ENCODE results near the gene MEGF11. TPM values are rescaled to one million over a fixed set of nuclear protein-coding genes. Genes with fewer than 3 reads are reported as not detected.

MEGF11 gene
- total RNA-seq, 3 donors from 2014 or later (not counting 1 experiment from before 2014, with no cell fraction given) = not detected

GRCh38 chr15:65916041-65916663 lies 337.4 kb downstream of the MEGF11 start:
- WGBS (ENCODE audit: insufficient coverage) = 80% methylated on average over 7 of the region's 7 CpGs
- peaks cover 18% of the 10 kb centered on the region for H3K4me1 ChIP-seq (ENCODE audit: control insufficient read depth, insufficient read depth, low read length)
- peaks cover 0 to 12% of the 10 kb centered on the region in 2 donors for H3K4me1 Mint-ChIP-seq
- no peaks in the 10 kb centered on the region for H3K36me3 ChIP-seq (ENCODE audit: control insufficient read depth, insufficient read depth, low read length)
- no peak for ATAC-seq
- no peaks in the 10 kb centered on the region for H3K27me3 Mint-ChIP-seq (ENCODE audit: low read depth in 2 of 2)
- intact Hi-C loops (cut with micrococcal nuclease) = no loop called here
- H3K9me3 ChIP-seq (ENCODE audit: control insufficient read depth, insufficient read depth, low read length) = no peaks in the 10 kb centered on the region
- no peak overlapping the region for H3K4me3 Mint-ChIP-seq
- H3K27me3 ChIP-seq (ENCODE audit: control insufficient read depth, insufficient read depth, low read length) = no peaks in the 10 kb centered on the region
- no peak overlapping the region for H3K4me3 ChIP-seq (ENCODE audit: low read length)
- TF ChIP-seq, protein P1, sequence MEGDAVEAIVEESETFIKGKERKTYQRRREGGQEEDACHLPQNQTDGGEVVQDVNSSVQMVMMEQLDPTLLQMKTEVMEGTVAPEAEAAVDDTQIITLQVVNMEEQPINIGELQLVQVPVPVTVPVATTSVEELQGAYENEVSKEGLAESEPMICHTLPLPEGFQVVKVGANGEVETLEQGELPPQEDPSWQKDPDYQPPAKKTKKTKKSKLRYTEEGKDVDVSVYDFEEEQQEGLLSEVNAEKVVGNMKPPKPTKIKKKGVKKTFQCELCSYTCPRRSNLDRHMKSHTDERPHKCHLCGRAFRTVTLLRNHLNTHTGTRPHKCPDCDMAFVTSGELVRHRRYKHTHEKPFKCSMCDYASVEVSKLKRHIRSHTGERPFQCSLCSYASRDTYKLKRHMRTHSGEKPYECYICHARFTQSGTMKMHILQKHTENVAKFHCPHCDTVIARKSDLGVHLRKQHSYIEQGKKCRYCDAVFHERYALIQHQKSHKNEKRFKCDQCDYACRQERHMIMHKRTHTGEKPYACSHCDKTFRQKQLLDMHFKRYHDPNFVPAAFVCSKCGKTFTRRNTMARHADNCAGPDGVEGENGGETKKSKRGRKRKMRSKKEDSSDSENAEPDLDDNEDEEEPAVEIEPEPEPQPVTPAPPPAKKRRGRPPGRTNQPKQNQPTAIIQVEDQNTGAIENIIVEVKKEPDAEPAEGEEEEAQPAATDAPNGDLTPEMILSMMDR (IDR thresholded peaks at IDR 0.05) = no peak
- peak overlapping the region in 1 of 2 donors; percentile 75 for H3K27ac Mint-ChIP-seq
- no peak for DNase-seq
- H3K9me3 Mint-ChIP-seq = no peaks in the 10 kb centered on the region
- H3K36me3 Mint-ChIP-seq = no peaks in the 10 kb centered on the region
- H3K27ac ChIP-seq (ENCODE audit: low read length) = no peak overlapping the region

- Mint-ChIP-seq H3K4me3 (no peak overlapping the region), H3K9me3 (no peaks in the 10 kb centered on the region), H3K4me1 (peaks cover 0 to 12% of the 10 kb centered on the region in 2 donors), H3K27me3 (ENCODE audit: low read depth in 2 of 2) (no peaks in the 10 kb centered on the region), H3K36me3 (no peaks in the 10 kb centered on the region), H3K27ac (no peak overlapping the region)
- no peaks in the 10 kb centered on the region for H3K27me3 ChIP-seq (ENCODE audit: control insufficient read depth, insufficient read depth, low read length)
- no peaks in the 10 kb centered on the region for H3K36me3 ChIP-seq (ENCODE audit: control insufficient read depth, insufficient read depth, low read length)
- ATAC-seq (no peak), DNase-seq (no peak)
- H3K9me3 ChIP-seq (ENCODE audit: control insufficient read depth, insufficient read depth, low read length) = no peaks in the 10 kb centered on the region
- 85% methylated on average over 8 of the region's 8 CpGs for WGBS (ENCODE audit: insufficient coverage)
- H3K27ac ChIP-seq (ENCODE audit: low read length) = no peak overlapping the region
- TF ChIP-seq, protein P1 (IDR thresholded peaks at IDR 0.05) = no peak
- intact Hi-C loops (cut with micrococcal nuclease) = no loop called here
- H3K4me3 ChIP-seq (ENCODE audit: low read length) = no peak overlapping the region
- H3K4me1 ChIP-seq (ENCODE audit: control insufficient read depth, insufficient read depth, low read length) = peaks cover 18% of the 10 kb centered on the region
Measured at GRCh38 chr15:65914981-65915925, 338.3 kb downstream of the MEGF11 start.

DNA sequence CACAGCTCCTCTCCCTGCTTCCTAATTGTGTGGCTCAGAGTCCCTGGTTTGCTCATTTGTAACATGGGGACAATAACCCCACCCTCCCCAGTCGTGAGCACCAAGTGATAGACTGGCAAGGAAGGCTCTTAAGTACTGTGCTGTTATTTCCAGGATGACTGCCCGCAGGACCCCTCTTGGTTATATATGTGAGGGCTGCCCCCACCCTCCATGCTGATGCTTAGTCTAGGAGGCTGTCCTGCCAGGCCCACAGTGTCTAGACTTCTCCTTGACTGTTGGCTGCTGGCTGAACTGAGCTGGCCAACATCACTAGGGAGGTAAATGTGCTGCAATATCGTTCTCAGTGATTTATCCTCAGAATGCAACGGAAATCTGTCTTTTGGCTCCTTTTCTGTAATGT lies 339.2 kb downstream of the MEGF11 start:
- H3K27ac Mint-ChIP-seq = no peak overlapping the region
- TF ChIP-seq, protein P1 (IDR thresholded peaks at IDR 0.05) = no peak
- H3K4me3 Mint-ChIP-seq = no peak overlapping the region
- H3K9me3 Mint-ChIP-seq = no peaks in the 10 kb centered on the region
- DNase-seq = no peak
- Histone ChIP-seq H3K9me3 (ENCODE audit: control insufficient read depth, insufficient read depth, low read length) (no peaks in the 10 kb centered on the region), H3K4me1 (ENCODE audit: control insufficient read depth, insufficient read depth, low read length) (peaks cover 18% of the 10 kb centered on the region), H3K27ac (ENCODE audit: low read length) (no peak overlapping the region), H3K27me3 (ENCODE audit: control insufficient read depth, insufficient read depth, low read length) (no peaks in the 10 kb centered on the region), H3K36me3 (ENCODE audit: control insufficient read depth, insufficient read depth, low read length) (no peaks in the 10 kb centered on the region), H3K4me3 (ENCODE audit: low read length) (no peak overlapping the region)
- WGBS (ENCODE audit: insufficient coverage) = 96% methylated on average over 4 of the region's 4 CpGs
- peaks cover 0 to 12% of the 10 kb centered on the region in 2 donors for H3K4me1 Mint-ChIP-seq
- no peak for ATAC-seq
- intact Hi-C loops (cut with micrococcal nuclease) = no loop called here
- H3K36me3 Mint-ChIP-seq = no peaks in the 10 kb centered on the region
- no peaks in the 10 kb centered on the region for H3K27me3 Mint-ChIP-seq (ENCODE audit: low read depth in 2 of 2)
